GM18499 (cell line): ENCODE measurements around the gene CHCHD3.

Source experiments
- ATAC-seq: cut with Tn5 transposase; IDR thresholded peaks from one replicate; pipeline ENCODE4 v1.9.1; 2021; ENCODE audit warnings: moderate number of reproducible peaks; ENCODE audit not compliant: insufficient read depth, unreplicated experiment

The CHCHD3 gene

GRCh38 chr7:132789281-132789680 lies 292.6 kb downstream of the CHCHD3 start:
- no peak for ATAC-seq

GRCh38 chr7:132785870-132786269 lies 296.0 kb downstream of the CHCHD3 start:
- ATAC-seq: no peak

- ATAC-seq: no peak
These were observed 297.5 kb downstream of the CHCHD3 start for GRCh38 chr7:132784406-132784805.

- ATAC-seq: no peak
These were observed 298.1 kb downstream of the CHCHD3 start for GRCh38 chr7:132783824-132784223.

- ATAC-seq: no peak
These were observed 298.9 kb downstream of the CHCHD3 start for GRCh38 chr7:132782777-132783640.

- ATAC-seq: no peak
These were observed 301.1 kb downstream of the CHCHD3 start for GRCh38 chr7:132780822-132781221.

GRCh38 chr7:132779164-132779563 lies 302.7 kb downstream of the CHCHD3 start:
- ATAC-seq: no peak

GRCh38 chr7:132778761-132779160 lies 303.1 kb downstream of the CHCHD3 start:
- ATAC-seq: no peak

GRCh38 chr7:132777956-132778355 lies 303.9 kb downstream of the CHCHD3 start:
- ATAC-seq: no peak

GRCh38 chr7:132777414-132777813 lies 304.5 kb downstream of the CHCHD3 start:
- no peak for ATAC-seq

- no peak for ATAC-seq
These were observed 305.8 kb downstream of the CHCHD3 start for GRCh38 chr7:132776048-132776620.

GRCh38 chr7:132773527-132773956 lies 308.3 kb downstream of the CHCHD3 start:
- ATAC-seq: no peak

GRCh38 chr7:132771301-132771730 lies 310.6 kb downstream of the CHCHD3 start:
- no peak for ATAC-seq

GRCh38 chr7:132770055-132770454 lies 311.8 kb downstream of the CHCHD3 start:
- ATAC-seq: no peak

- no peak for ATAC-seq
These were observed 312.6 kb downstream of the CHCHD3 start for GRCh38 chr7:132769280-132769679.

- ATAC-seq: no peak
These were observed 313.8 kb downstream of the CHCHD3 start for GRCh38 chr7:132768099-132768498.

GRCh38 chr7:132767378-132767777 lies 314.5 kb downstream of the CHCHD3 start:
- no peak for ATAC-seq

GRCh38 chr7:132766660-132767059 lies 315.2 kb downstream of the CHCHD3 start:
- no peak for ATAC-seq

- no peak for ATAC-seq
These were observed 316.0 kb downstream of the CHCHD3 start for GRCh38 chr7:132765861-132766260.

- no peak for ATAC-seq
These were observed 317.1 kb downstream of the CHCHD3 start for GRCh38 chr7:132764762-132765161.

GRCh38 chr7:132760866-132761265 lies 321.0 kb downstream of the CHCHD3 start:
- ATAC-seq: no peak

- no peak for ATAC-seq
These were observed 321.7 kb downstream of the CHCHD3 start for GRCh38 chr7:132760244-132760623.
